DMS 273 (cell line): Measurements from ENCODE around the gene CDH11.

Experiments
- DNase-seq: peaks from one replicate; lab custom pipeline; 2025; ENCODE audit not compliant: unreplicated experiment; lab: John Stamatoyannopoulos, UW

The CDH11 gene

GRCh38 chr16:64983963-64984362 is 137.9 kb downstream of the CDH11 start:
- DNase-seq = peak; percentile 95

DNA sequence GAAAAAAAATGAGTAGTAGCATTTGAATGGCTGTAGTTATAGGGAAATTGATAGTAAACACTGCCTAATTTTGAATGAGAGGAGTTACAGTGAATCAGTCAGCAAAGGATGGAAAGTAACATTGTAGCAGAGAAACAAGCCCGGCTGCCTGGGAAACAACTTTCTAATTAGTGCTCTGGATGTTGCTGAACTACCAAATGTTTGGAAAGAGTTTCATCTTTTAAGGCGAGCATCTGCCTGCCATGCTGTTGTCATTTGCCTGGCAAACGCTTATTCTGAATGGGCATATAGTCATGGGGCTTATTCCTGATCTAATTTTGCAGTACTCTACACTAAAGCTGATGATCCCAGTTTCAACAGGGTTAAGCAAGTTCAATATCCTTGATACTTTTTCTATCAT is 138.6 kb downstream of the CDH11 start:
- peak; percentile 19 for DNase-seq

DNA sequence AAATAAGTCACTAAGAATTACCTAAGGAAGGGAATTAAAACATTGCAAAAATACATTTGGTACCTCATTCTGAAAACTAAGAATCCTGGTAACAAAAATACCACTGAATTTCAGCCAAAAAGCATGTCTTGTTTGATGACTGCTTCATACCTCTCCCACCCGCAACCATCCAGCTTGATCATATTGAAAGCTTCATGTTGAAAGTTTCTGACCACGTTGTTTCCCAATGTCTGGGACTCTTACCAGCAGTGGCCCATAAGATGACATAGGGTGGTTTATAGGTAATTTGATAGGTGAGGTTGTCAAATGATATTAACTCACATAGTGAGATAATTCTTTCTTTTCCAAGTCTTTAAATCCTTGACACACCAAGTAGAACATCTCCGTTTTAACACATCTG is 139.3 kb downstream of the CDH11 start:
- no peak for DNase-seq

GRCh38 chr16:64981568-64982281 is 140.1 kb downstream of the CDH11 start:
- DNase-seq = no peak

- no peak for DNase-seq
These were observed 144.5 kb downstream of the CDH11 start for GRCh38 chr16:64977206-64977920.

DNA sequence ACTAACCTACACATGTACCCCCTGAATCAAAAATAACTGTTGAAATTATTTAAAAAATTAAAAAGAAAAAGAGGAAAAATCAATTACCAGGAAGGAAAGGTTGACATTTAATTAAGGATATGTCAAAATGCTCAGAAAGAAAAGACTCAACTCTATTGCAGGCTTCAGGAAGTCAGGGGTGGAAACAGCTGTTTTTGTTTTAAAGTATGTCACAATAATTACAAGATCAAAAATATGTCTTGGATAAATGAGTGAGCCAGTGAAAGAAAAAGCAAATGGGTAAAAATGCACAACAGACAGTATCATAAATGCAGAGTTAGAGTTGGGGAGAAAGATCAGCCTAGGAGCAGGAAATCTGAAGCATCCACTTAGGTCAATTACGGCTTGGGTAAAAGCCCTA is 146.0 kb downstream of the CDH11 start:
- DNase-seq = no peak

DNA sequence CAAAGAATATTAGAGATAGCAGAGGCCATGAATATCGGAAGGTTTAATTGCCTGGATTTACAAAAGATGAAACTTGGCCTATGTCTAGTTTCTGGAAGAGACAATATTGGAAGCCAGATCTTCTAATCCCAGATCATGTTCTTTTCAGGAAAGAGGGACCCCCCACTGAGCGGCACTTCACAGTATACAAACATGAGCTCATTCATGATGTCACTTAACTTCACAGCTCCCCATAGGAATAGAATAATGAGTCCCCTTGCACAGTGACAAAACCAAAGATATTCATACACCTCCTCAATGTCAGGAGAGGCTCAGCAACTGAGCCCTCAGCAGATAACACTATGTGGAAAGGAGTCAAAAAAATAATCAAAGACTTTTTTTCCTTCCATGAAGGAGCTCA is 147.5 kb downstream of the CDH11 start:
- DNase-seq = no peak

GRCh38 chr16:64973171-64973570 is 148.7 kb downstream of the CDH11 start:
- DNase-seq = no peak

GRCh38 chr16:64971171-64971570 is 150.7 kb downstream of the CDH11 start:
- DNase-seq = no peak

- no peak for DNase-seq
These were observed 152.6 kb downstream of the CDH11 start for GRCh38 chr16:64969221-64969620.

GRCh38 chr16:64968539-64968938 is 153.3 kb downstream of the CDH11 start:
- DNase-seq = no peak

- DNase-seq = no peak
These were observed 157.7 kb downstream of the CDH11 start for GRCh38 chr16:64964126-64964540.

DNA sequence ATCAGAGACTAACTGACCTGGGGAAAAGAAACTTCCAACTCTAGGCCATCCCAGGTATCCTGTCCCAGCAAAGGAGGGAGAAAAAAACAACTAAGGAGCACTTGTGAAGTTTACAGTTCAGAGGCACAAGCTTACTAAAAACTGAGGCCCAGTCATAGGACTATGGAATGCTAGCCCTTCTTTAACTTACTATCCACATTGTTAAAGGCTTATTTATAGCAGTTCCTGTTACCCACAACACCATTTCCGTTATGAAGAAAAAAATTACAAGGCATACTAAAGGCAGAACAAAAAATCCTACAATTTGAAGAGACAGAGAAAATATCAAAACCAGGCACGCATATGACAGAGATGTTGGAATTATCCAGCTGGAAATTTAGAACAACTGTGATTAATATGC is 159.1 kb downstream of the CDH11 start:
- no peak for DNase-seq

DNA sequence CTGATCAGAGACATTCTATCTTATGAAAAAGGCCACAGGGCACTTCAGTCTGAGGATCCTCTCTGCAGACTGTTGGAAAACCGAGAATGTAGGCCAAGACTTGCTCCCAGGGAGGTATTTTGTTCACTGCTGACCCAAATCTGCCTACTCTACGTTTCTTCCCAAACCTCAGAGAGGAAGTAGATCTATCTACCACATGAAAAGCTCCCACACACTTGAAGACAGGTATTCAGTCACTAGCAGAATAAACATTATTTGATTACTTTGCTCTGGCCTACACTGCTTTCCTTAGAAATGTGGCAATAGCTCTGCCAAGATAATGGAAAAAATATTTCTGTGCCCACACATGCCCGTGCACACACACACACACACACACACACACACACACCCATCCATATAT is 164.6 kb downstream of the CDH11 start:
- no peak for DNase-seq

GRCh38 chr16:64952177-64952576 is 169.7 kb downstream of the CDH11 start:
- DNase-seq = no peak

- DNase-seq = no peak
These were observed 170.7 kb downstream of the CDH11 start for GRCh38 chr16:64951193-64951592.

DNA sequence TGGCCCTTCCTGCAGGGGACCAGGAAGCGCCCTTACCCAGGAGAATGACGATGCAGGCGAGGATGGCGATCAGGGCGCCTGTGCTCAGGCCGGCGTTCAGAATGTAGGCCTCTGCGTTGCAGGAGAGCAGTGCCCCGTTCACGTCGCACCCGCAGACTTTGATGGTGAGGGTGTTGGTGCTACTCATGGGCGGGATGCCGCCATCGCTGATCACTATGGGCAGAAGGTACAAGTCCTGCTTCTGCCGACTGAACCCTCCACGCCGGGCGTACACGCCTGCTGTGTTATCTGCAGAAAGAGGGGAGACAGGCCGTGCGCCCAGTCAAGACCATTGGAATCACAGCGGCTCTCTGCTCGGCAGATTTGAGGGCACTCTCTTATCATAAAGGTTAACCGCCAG is 171.1 kb downstream of the CDH11 start:
- DNase-seq = no peak

GRCh38 chr16:64950262-64950661 is 171.6 kb downstream of the CDH11 start:
- peak; percentile 8 for DNase-seq

GRCh38 chr16:64948056-64948455 is 173.8 kb downstream of the CDH11 start:
- no peak for DNase-seq

DNA sequence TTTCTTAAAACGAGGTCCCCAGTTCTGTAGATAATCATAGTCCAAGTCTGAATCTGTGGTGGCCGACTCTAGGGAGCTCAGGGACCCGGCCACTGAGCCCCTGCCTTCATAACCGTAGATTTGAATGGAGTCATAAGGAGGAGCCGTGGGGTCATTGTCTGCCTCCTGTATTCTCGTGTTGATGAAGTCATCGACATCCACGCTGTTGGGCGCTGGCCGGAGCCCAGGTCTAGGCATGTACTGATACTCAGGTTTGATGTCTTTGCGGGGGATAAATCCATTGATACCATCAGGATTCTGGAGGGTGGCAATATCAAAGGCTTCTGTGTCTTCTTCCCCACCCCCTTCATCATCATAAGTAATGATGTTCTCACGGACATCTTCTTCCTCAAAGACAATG is 174.2 kb downstream of the CDH11 start:
- DNase-seq = no peak

- DNase-seq = peak; percentile 53
These were observed 188.0 kb downstream of the CDH11 start for GRCh38 chr16:64933885-64934284.

GRCh38 chr16:64926476-64926875 is 195.4 kb downstream of the CDH11 start:
- no peak for DNase-seq

GRCh38 chr16:64925166-64925565 is 196.7 kb downstream of the CDH11 start:
- no peak for DNase-seq
